Lower leg skin (tissue), 4 donors: ENCODE measurements around the gene KIF13A. TPM values are rescaled to one million over a fixed set of nuclear protein-coding genes. Genes with fewer than 3 reads are reported as not detected.

Experiments used
- DNase-seq, 2 donors: peaks; one replicate each; pipeline ENCODE4 v3.0.0-alpha.2; 2019; ENCODE audit warnings: low spot score in 2 of 2
- H3K4me3 ChIP-seq: fragments of 200-600 bp; sonication (generic); 2 replicates; pipeline ENCODE4 v1.5.1; 2017; ENCODE audit warnings: mild to moderate bottlenecking, low read depth; ENCODE audit not compliant: poor library complexity, severe bottlenecking
- CTCF ChIP-seq, 3 donors: fragments of 450-650 bp; IDR thresholded peaks; one replicate each; pipeline ENCODE4 v1.5.1; 2016; ENCODE audit warnings: antibody characterized with exemption in 3 of 3, mild to moderate bottlenecking in 3 of 3, moderate library complexity in 2 of 3
- POLR2A ChIP-seq, 2 donors: fragments of 450-650 bp; IDR thresholded peaks; one replicate each; pipeline ENCODE4 v1.6.1; 2016 to 2017; ENCODE audit warnings: antibody characterized with exemption in 2 of 2, mild to moderate bottlenecking in 1 of 2, moderate library complexity in 1 of 2
- WGBS, 2 donors: methylation state at CpG; one replicate each; pipeline ENCODE4 v1.1.5; 2018; 5-methylcytosine and 5-hydroxymethylcytosine counted together
- intact Hi-C: fragments of 100-400 bp; cut with DNase I; formaldehyde crosslinking; loops from one replicate; pipeline ENCODE4 v1.15.0; 2023; ENCODE audit warnings: low total_unique reads
- total RNA-seq, 4 donors: library from RNA; depleted of rRNA; stranded (reverse); fragments of >200 nt; gene quantifications; one replicate each; pipeline ENCODE4 v1.1.0, GENCODE V29; 2016

KIF13A gene
- total RNA-seq, 4 donors from 2014 or later, result 54.4 to 88.5 (median 60.6) TPM

DNA sequence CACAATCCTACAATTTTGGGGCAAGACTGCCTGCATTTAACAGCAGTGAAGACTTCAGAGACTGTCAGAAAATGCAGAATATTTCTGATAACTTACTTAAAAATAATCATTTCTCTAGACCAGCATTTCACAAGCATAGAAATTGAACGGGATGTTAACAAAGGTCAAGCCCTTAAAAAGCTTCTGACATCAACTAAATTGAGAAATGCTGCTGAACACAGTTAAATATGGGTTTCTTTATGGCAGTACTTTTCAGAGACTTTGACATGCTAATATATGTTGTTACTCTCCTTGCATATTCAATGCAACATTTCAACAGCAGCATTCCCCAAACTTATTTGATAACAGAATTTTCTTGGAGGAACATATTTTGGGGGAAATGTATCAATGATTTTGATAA lies 84.5 kb downstream of the KIF13A start:
- DNase-seq, result no peak
- intact Hi-C loops, result no loop called here
- WGBS, 2 donors, result 49 to 50% methylated on average over 1 of the region's 1 CpG
- TF ChIP-seq CTCF (IDR thresholded peaks at IDR 0.05) (no peak), POLR2A (IDR thresholded peaks at IDR 0.05) (no peak)
- H3K4me3 ChIP-seq, result no peak overlapping the region

DNA sequence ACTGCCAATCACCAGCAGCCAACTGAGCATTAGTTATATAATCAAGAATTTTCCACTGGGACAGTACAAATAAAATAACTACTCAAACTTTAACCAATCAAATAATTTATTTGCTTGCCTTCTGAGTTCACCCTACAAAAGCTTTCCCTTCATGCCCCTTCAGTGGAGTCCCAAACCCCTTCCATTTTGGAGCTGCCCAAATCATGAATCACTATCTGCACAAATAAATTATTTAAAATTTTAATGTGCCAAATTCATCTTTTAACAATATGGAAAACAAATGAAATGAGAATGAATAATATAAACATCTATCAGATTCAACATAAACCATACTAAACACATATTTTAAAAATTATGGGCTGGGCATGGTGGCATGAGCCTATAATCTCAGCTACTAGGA lies 85.9 kb downstream of the KIF13A start:
- no peak for DNase-seq
- intact Hi-C loops, result no loop called here
- TF ChIP-seq POLR2A (IDR thresholded peaks at IDR 0.05) (no peak), CTCF (IDR thresholded peaks at IDR 0.05) (no peak)
- no peak overlapping the region for H3K4me3 ChIP-seq

- intact Hi-C loops, result no loop called here
- 67 to 80% methylated on average over 2 of the region's 2 CpGs for WGBS, 2 donors
- TF ChIP-seq CTCF (IDR thresholded peaks at IDR 0.05), result no peak
- TF ChIP-seq POLR2A (IDR thresholded peaks at IDR 0.05), result no peak
- no peak for DNase-seq
- no peak overlapping the region for H3K4me3 ChIP-seq
These were observed 87.4 kb downstream of the KIF13A start for GRCh38 chr6:17900011-17900410.

GRCh38 chr6:17899491-17899890 lies 87.9 kb downstream of the KIF13A start:
- H3K4me3 ChIP-seq, result no peak overlapping the region
- 82 to 88% methylated on average over 4 of the region's 4 CpGs for WGBS, 2 donors
- intact Hi-C loops, result no loop called here
- TF ChIP-seq POLR2A (IDR thresholded peaks at IDR 0.05) (no peak), CTCF (IDR thresholded peaks at IDR 0.05) (no peak)
- no peak for DNase-seq

GRCh38 chr6:17897681-17898080 lies 89.8 kb downstream of the KIF13A start:
- no peak overlapping the region for H3K4me3 ChIP-seq
- no peak for TF ChIP-seq POLR2A (IDR thresholded peaks at IDR 0.05)
- TF ChIP-seq CTCF (IDR thresholded peaks at IDR 0.05), result no peak
- 91 to 96% methylated on average over 1 of the region's 1 CpG for WGBS, 2 donors
- DNase-seq, result no peak
- intact Hi-C loops, result no loop called here

DNA sequence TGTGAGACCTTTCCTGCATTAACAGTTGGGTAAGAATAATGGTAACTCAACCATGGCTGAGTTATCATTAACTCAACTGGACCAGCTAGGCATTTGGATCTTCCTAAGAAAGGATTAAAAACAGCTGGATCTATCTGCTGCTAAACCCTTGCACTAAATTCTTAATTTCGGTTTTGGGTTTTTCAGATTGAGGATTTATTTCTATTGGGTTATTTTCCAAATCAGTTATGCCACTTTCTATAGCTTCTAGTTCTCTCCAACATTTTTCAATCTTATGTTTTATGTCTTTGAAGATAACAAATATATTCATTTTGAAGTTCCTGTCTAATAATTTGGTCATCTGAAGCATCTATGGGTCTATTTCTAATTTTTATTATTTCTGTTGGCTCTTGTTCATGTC lies 92.5 kb downstream of the KIF13A start:
- 96 to 97% methylated on average over 1 of the region's 1 CpG for WGBS, 2 donors
- intact Hi-C loops, result no loop called here
- DNase-seq, result no peak
- H3K4me3 ChIP-seq, result no peak overlapping the region
- no peak for TF ChIP-seq CTCF (IDR thresholded peaks at IDR 0.05)
- no peak for TF ChIP-seq POLR2A (IDR thresholded peaks at IDR 0.05)
